Bronchial epithelial cell (primary cell): ENCODE data around the gene OTOG. TPM values are rescaled to one million over a fixed set of nuclear protein-coding genes. Genes with fewer than 3 reads are reported as not detected.

Experiments
- DNase-seq: peaks from one replicate; pipeline ENCODE4 v3.0.0-alpha.2; 2010; ENCODE audit warnings: low read depth
- FAIRE-seq: peaks from 2 replicates; lab custom pipeline; 2011; peaks lifted over from hg19 to GRCh38; lab: Jason Lieb, UNC
- H3K27me3 ChIP-seq: 2 replicates; pipeline ENCODE4 v1.5.1; 2011; ENCODE audit warnings: low read length; ENCODE audit not compliant: control insufficient read depth, insufficient read depth
- H3K36me3 ChIP-seq: 2 replicates; pipeline ENCODE4 v1.5.1; 2011; ENCODE audit warnings: low read length; ENCODE audit not compliant: control insufficient read depth, insufficient read depth
- H3K4me3 ChIP-seq: 2 replicates; pipeline ENCODE4 v1.5.1; 2011; ENCODE audit warnings: mild to moderate bottlenecking, low read depth, low read length, control low read depth
- total RNA-seq: library from RNA; depleted of rRNA; stranded (reverse); fragments of >200 nt; gene quantifications from 2 replicates; pipeline ENCODE4 v1.2.1, GENCODE V29; 2014
- TF ChIP-seq, protein P1 (sequence below): IDR thresholded peaks from 2 replicates; pipeline ENCODE4 v1.5.1; 2011; ENCODE audit warnings: mild to moderate bottlenecking, moderate library complexity, low read length, control low read depth, inconsistent platforms; ENCODE audit not compliant: insufficient read depth, severe bottlenecking

Gene OTOG
- total RNA-seq, 1 donor from 2014 or later = not detected

DNA sequence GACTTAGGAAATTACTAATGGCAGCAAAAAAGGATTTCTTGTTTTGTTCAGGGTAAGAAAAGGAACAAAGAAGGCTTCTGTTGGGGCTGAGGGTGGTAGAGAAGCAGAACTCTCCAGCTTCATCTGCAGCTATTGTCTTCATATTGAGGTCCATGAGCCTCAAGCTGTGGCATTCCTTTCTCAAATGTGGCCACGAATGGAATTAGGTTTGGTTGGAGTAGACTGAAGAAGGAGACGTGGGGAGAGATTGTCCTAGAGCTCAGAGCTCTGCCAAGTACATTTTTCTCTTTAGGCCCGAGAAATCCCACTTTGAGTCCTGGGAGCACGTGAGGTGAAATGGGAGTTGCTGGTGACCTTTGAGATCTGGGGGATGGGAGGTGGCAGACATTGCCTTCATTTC lies 146.5 kb downstream of the OTOG start:
- DNase-seq = no peak
- Histone ChIP-seq H3K36me3 (no peaks in the 10 kb centered on the region), H3K4me3 (no peak overlapping the region), H3K27me3 (peaks cover 31% of the 10 kb centered on the region)
- TF ChIP-seq, protein P1, sequence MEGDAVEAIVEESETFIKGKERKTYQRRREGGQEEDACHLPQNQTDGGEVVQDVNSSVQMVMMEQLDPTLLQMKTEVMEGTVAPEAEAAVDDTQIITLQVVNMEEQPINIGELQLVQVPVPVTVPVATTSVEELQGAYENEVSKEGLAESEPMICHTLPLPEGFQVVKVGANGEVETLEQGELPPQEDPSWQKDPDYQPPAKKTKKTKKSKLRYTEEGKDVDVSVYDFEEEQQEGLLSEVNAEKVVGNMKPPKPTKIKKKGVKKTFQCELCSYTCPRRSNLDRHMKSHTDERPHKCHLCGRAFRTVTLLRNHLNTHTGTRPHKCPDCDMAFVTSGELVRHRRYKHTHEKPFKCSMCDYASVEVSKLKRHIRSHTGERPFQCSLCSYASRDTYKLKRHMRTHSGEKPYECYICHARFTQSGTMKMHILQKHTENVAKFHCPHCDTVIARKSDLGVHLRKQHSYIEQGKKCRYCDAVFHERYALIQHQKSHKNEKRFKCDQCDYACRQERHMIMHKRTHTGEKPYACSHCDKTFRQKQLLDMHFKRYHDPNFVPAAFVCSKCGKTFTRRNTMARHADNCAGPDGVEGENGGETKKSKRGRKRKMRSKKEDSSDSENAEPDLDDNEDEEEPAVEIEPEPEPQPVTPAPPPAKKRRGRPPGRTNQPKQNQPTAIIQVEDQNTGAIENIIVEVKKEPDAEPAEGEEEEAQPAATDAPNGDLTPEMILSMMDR = no peak
- FAIRE-seq = peak; percentile 32

DNA sequence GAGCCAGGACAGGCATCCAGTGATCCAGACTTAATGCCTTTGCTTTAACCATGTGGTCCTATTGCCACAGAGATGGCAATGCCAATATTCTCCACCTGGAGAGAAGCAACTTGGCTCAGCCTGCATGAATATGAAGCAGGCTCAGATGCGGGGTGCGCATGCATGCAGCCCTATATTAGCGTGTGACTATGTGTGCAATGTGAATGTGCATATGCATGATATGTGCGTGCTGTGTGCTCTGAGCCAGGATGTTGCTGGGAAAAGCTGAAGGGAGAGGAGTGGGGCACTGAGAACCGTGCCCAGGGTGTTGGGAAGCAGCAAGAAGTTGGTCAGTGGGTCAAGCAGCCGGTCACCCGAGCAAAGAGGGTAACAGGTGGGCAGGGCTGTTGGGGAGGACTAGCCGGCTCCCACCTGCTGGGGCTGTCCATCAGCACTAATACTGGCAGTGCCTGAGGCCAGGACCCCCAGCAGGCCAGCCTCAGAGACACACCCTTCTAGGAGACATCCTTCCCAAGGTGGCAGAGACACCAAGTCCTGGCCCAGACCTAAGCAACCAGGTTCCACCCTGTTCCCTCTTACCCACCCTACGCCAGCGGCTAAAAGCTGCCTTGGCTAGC lies 147.5 kb downstream of the OTOG start:
- FAIRE-seq (no peak), DNase-seq (no peak)
- no peak overlapping the region for H3K4me3 ChIP-seq
- TF ChIP-seq, protein P1 = no peak
- no peaks in the 10 kb centered on the region for H3K36me3 ChIP-seq
- H3K27me3 ChIP-seq = peaks cover 31% of the 10 kb centered on the region

DNA sequence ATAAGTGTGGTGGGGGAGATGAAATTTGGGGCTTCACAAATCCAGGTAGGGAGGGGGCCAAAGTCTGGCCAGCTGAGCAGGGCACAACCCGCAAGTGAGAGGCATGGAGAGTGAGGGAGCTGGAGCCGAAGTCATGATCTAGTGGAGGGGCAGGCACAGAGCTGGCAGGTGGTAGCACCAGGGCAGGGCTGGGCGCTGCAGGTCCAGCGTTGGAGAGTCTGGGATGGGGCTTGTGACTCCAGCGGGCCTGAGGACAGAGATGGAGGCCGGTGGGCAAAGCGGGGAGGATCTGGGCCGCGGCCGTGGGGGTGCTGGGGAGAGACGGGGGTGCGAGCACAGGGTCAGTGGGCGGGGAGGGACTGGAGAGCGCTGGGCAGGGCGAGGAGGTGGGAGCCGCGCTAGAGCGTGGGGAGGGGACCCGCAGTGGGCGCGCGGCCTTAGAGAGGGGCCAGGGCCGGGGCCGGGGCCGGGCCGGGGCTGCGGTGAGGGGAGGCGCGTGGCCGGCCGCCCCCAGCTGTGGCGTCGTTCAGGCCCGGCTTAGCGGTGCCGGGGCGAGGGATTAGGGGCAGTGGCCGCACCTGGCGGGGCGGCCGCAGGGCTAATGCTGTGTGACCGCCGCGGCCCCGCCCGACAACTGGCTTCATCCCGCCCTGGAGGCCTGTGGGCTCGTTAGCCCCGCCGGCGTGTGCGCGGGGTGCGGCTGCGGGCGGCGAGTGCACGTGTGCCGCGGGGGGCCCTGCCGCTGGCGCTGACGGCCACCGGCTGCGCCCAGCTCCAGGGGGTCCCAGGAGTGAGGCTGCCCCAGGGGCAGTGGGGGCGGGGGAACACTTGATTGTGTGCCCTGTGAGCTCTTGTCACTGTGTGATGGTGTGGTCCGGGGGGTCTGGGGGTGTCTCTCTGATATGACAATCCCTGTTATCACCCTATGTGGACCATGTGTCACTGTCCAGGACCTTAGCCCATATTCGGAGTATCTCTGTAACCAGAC lies 148.7 kb downstream of the OTOG start:
- DNase-seq = no peak
- H3K27me3 ChIP-seq = peaks cover 28% of the 10 kb centered on the region
- H3K36me3 ChIP-seq = no peaks in the 10 kb centered on the region
- H3K4me3 ChIP-seq = no peak overlapping the region
- TF ChIP-seq, protein P1 = no peak
- FAIRE-seq = no peak

DNA sequence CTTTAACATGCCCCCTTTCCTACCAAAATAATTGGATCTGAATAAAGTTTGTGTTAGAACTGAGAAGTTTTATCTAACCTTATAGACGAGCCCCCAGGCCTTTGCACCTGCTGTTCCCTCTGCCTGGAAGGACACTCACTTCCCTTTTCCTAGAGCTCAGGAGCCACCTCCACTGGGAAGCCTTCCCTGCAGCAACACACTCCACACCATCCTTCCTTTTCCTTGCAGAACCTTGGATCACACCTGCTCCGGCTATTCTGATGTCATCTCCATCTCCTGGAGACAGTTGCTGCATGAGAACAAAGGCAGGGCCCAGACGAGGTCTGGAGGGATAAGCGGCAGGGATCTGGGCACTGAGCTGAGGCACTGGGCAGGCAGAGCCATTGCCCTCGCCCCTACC lies 149.7 kb downstream of the OTOG start:
- peaks cover 28% of the 10 kb centered on the region for H3K27me3 ChIP-seq
- no peaks in the 10 kb centered on the region for H3K36me3 ChIP-seq
- TF ChIP-seq, protein P1 = no peak
- FAIRE-seq = no peak
- H3K4me3 ChIP-seq = no peak overlapping the region
- no peak for DNase-seq

Other genes with a start within 250 kb of the OTOG start
- 1.3 and 2.6 TPM in 2 replicates for gene NCR3LG1, start 195.5 kb upstream of the OTOG start, total RNA-seq
- gene KCNJ11, start 158.6 kb upstream of the OTOG start, total RNA-seq = 0.77 and 0.79 TPM in 2 replicates
- gene ABCC8, start 70.4 kb upstream of the OTOG start, total RNA-seq = not detected in 2 replicates
- not detected in 2 replicates for gene USH1C, start 2.8 kb upstream of the OTOG start, total RNA-seq
- gene MYOD1, start 172.3 kb downstream of the OTOG start, total RNA-seq = not detected in 2 replicates
- gene KCNC1, start 187.5 kb downstream of the OTOG start, total RNA-seq = not detected in 2 replicates